NT2/D1 (cell line): ENCODE results near the gene ZCCHC9.

Experiments
- SUZ12 ChIP-seq: IDR thresholded peaks from 2 replicates; pipeline ENCODE4 v1.6.1; 2011; ENCODE audit not compliant: insufficient read length, insufficient read depth; ENCODE audit errors: extremely low read depth
- YY1 ChIP-seq: IDR thresholded peaks from 2 replicates; pipeline ENCODE4 v1.6.1; 2011; ENCODE audit not compliant: insufficient read length, insufficient read depth
- ZNF274 ChIP-seq: IDR thresholded peaks from 2 replicates; pipeline ENCODE4 v1.6.1; 2011; ENCODE audit warnings: mild to moderate bottlenecking, low read depth, low read length

DNA sequence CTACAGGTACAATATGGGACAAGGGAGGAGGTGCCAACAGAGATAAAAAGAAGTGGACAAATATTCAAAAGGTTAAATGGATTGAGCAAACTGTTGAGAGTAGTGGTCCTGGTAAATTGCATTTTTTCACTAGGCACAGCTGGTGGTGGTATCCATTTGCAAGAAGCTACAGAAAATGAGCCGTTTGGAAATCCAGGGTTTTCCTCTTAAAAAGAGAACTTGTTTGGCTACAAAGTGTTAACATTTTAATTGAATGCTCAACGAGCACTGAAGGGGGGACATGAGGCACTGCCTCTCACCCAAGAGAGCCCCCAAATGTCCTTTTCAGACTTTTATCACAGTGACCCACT, 491 bp upstream of the ZCCHC9 start:
- TF ChIP-seq ZNF274 (no peak), YY1 (no peak), SUZ12 (no peak)
